NB4 (cell line): ENCODE data around the gene TLL2.

Experiments
- POLR2A ChIP-seq: IDR thresholded peaks from 2 replicates; pipeline ENCODE4 v1.6.1; 2011; ENCODE audit warnings: mild to moderate bottlenecking; ENCODE audit not compliant: insufficient read length; ENCODE audit errors: extremely low read depth
- TF ChIP-seq, protein P1 (sequence below): IDR thresholded peaks from one replicate; pipeline ENCODE4 v1.5.1; 2012; ENCODE audit warnings: low read depth, low read length

DNA sequence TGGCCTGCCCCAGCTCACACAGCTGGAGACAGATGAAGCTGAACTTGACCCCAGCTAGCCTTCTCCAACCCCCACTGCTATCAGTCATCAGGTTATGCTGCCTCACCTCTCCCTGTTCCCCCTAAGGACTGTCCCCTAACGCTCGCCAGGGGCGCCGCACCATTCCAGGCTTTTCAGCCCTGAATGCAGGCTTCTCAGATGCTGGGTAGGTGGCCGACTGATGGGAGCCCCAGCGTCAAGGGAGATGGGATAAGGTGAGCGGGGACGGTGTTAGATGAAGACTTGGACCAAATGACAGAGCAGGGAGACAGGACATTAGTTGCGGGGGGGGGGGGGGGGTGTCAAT, 139.1 kb downstream of the TLL2 start:
- TF ChIP-seq POLR2A: no peak
- TF ChIP-seq, protein P1, sequence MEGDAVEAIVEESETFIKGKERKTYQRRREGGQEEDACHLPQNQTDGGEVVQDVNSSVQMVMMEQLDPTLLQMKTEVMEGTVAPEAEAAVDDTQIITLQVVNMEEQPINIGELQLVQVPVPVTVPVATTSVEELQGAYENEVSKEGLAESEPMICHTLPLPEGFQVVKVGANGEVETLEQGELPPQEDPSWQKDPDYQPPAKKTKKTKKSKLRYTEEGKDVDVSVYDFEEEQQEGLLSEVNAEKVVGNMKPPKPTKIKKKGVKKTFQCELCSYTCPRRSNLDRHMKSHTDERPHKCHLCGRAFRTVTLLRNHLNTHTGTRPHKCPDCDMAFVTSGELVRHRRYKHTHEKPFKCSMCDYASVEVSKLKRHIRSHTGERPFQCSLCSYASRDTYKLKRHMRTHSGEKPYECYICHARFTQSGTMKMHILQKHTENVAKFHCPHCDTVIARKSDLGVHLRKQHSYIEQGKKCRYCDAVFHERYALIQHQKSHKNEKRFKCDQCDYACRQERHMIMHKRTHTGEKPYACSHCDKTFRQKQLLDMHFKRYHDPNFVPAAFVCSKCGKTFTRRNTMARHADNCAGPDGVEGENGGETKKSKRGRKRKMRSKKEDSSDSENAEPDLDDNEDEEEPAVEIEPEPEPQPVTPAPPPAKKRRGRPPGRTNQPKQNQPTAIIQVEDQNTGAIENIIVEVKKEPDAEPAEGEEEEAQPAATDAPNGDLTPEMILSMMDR: no peak
